ENCODE measurements around the gene PXYLP1. TPM values are rescaled to one million over a fixed set of nuclear protein-coding genes. Genes with fewer than 3 reads are reported as not detected.
A peak's percentile ranks its signal among the peaks of the same experiment; 100 is the strongest.

Gene PXYLP1
- polyA plus RNA-seq, 1 experiment = 11.2 TPM

DNA sequence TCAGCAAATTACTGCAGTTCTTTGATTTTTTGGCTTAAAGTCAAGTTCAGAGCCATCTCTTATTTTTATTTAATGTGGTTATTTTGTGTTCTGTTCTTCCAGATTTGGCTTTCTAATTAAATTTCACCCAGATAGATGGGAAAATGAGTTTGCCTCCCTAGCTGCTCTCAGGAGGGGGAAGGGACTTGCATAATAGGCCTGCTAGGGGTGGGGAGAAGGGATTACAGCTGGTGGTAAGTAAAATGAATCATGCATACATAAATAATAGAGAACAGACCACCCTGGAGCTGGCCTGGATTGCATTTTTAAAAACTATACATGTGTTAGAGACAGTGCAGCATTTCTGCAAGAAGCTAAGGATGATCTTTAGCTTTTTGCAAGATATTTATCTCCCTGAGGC, 3.9 kb upstream of the PXYLP1 start:
- ChIA-PET POLR2A (no interaction called here), CTCF (interaction anchor here (1.8 to 8.1 kb wide), 2 partner anchors 34 to 76 kb away, joined by 4 to 117 read pairs; no protein-coding TSS in a partner anchor)
- no peak for DNase-seq (ENCODE audit: low read depth)
- Histone ChIP-seq H3K4me3 (ENCODE audit: low read depth, low read length) (no peak overlapping the region), H3K36me3 (ENCODE audit: control insufficient read depth, insufficient read depth, low read length) (no peaks in the 10 kb centered on the region), H3K27me3 (ENCODE audit: control insufficient read depth, insufficient read depth, low read length) (0 out of 2 replicates have a peak, but pooled peaks cover 2% of the 10 kb centered on the region)
- TF ChIP-seq, protein P1, sequence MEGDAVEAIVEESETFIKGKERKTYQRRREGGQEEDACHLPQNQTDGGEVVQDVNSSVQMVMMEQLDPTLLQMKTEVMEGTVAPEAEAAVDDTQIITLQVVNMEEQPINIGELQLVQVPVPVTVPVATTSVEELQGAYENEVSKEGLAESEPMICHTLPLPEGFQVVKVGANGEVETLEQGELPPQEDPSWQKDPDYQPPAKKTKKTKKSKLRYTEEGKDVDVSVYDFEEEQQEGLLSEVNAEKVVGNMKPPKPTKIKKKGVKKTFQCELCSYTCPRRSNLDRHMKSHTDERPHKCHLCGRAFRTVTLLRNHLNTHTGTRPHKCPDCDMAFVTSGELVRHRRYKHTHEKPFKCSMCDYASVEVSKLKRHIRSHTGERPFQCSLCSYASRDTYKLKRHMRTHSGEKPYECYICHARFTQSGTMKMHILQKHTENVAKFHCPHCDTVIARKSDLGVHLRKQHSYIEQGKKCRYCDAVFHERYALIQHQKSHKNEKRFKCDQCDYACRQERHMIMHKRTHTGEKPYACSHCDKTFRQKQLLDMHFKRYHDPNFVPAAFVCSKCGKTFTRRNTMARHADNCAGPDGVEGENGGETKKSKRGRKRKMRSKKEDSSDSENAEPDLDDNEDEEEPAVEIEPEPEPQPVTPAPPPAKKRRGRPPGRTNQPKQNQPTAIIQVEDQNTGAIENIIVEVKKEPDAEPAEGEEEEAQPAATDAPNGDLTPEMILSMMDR (IDR thresholded peaks at IDR 0.05; ENCODE audit: insufficient read depth, low read depth, low read length) = no peak

DNA sequence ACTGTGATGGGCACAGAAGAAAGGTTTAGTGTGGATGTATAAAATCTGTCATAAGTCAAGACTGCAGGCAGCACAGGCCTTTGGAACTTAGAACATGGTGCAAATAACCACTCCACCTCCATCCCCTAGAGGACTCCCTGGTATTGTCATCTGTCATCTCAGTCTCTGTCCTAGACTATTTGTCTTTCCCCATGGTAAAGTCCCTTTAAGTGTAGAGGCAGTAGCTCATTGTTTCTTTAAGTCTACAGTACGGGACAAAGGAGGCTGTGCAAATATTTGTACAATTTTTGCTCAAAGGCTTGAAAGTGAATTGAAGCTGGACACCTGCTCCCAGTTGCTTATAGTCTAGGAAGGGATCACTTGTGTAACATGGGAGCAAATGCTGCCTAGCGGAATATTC, 3.2 kb upstream of the PXYLP1 start:
- CTCF ChIA-PET = interaction anchor here (1.8 to 8.1 kb wide), 2 partner anchors 33 to 76 kb away, joined by 4 to 117 read pairs; no protein-coding TSS in a partner anchor
- H3K27me3 ChIP-seq (ENCODE audit: control insufficient read depth, insufficient read depth, low read length) = 0 out of 2 replicates have a peak, but pooled peaks cover 2% of the 10 kb centered on the region
- no peak overlapping the region for H3K4me3 ChIP-seq (ENCODE audit: low read depth, low read length)
- H3K36me3 ChIP-seq (ENCODE audit: control insufficient read depth, insufficient read depth, low read length) = no peaks in the 10 kb centered on the region
- TF ChIP-seq, protein P1 (IDR thresholded peaks at IDR 0.05; ENCODE audit: insufficient read depth, low read depth, low read length) = no peak
- POLR2A ChIA-PET = no interaction called here
- DNase-seq (ENCODE audit: low read depth) = no peak

DNA sequence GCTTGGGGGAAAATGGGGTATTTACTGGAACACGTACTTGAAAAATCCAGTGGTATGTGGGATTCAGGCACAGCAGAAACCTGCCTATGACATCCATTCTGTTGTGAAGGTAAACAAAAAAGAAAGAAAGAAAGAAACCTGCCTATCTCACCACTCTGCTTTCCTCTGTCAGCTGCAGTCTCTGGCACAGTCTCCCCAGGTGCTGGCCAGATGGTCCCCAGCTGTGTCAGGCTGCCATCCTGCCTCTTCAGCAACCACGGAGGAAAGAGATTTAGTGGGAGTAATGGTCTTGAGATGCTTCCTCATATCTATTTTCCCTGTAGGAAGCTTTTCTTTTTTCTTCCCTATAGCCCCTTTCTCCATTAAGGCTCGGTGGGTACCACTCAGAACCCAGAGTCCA, 2.5 kb upstream of the PXYLP1 start:
- H3K27me3 ChIP-seq (ENCODE audit: control insufficient read depth, insufficient read depth, low read length) = 0 out of 2 replicates have a peak, but pooled peaks cover 2% of the 10 kb centered on the region
- ChIA-PET CTCF (interaction anchor here (1.8 to 8.1 kb wide), 2 partner anchors 32 to 75 kb away, joined by 4 to 117 read pairs; no protein-coding TSS in a partner anchor), POLR2A (no interaction called here)
- no peak for DNase-seq (ENCODE audit: low read depth)
- no peaks in the 10 kb centered on the region for H3K36me3 ChIP-seq (ENCODE audit: control insufficient read depth, insufficient read depth, low read length)
- TF ChIP-seq, protein P1 (IDR thresholded peaks at IDR 0.05; ENCODE audit: insufficient read depth, low read depth, low read length) = no peak
- no peak overlapping the region for H3K4me3 ChIP-seq (ENCODE audit: low read depth, low read length)

DNA sequence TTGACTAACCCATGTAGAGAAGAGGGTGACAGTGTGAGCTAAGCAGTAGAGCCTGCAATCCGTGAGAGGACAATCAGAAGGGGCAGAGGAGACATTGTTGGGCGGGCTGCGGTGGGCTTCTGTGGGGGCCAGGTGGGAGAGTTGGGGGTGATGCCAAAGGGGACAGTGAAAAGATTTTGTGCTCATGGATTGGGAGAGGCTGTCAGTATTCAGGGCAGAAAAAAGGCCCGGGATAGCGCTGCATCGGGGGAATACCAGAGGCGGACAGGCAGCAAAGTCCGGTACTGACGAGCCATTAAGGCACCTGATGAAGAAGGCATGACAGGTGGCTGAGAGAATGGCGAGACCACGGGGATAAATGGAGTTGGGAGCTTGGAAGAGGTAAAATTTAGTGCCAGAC, 1.3 kb upstream of the PXYLP1 start:
- TF ChIP-seq, protein P1 (IDR thresholded peaks at IDR 0.05; ENCODE audit: insufficient read depth, low read depth, low read length) = no peak
- H3K27me3 ChIP-seq (ENCODE audit: control insufficient read depth, insufficient read depth, low read length) = 0 out of 2 replicates have a peak, but pooled peaks cover 2% of the 10 kb centered on the region
- ChIA-PET CTCF (interaction anchor here (2.4 to 8.1 kb wide), 2 partner anchors 12 to 74 kb away, joined by 17 to 117 read pairs; no protein-coding TSS in a partner anchor), POLR2A (interaction anchor here (0.6 kb wide), 1 partner anchor 1493 kb away, joined by 3 read pairs; no protein-coding TSS in a partner anchor)
- H3K4me3 ChIP-seq (ENCODE audit: low read depth, low read length) = no peak overlapping the region
- DNase-seq (ENCODE audit: low read depth) = no peak
- H3K36me3 ChIP-seq (ENCODE audit: control insufficient read depth, insufficient read depth, low read length) = no peaks in the 10 kb centered on the region

DNA sequence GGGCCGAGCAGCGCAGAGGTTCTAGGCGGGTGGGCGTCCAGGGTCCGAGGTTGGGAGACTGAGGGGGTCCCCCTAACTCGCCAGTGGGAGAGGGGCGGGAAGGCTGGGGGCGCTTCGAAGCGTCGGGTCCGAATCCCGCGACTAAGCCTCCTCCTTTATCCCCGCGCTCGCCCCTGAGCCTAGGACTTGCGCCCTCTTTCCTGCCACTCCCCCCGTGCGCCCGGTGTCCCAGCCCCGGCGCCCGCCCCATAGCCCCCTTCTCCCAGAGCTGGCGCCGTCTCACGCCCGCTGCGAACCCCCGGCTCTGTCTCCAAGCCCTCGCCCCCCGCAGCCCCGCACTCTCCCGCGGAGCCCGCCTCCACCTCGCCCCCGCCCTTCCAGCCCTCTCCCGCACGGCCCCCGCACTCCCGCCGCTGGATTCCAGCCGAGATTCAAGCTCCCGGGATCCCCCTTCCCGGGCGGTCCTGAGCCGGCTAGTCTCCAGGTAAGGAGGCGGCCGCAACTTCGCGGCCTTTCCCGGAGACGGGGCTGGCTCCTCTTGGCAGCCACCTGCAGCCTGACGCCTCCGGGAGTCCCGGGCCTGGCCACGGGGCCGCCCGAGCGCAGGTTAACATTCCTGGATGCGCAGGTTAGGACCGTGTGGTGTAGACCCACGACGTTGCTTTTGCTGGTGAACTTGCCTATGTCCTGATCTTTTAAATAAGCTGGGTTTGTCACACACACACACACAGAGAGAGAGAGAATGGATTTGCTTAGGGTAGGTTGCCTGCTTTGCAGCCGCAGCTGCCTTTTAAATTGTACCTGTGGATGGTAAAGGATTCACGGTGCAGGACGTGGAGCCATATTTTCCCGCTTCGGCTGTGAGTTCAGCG, 563 bp downstream of the PXYLP1 start:
- DNase-seq (ENCODE audit: low read depth) = no peak
- TF ChIP-seq, protein P1 (IDR thresholded peaks at IDR 0.05; ENCODE audit: insufficient read depth, low read depth, low read length) = no peak
- CTCF ChIA-PET = interaction anchor here (0.6 to 8.1 kb wide), 32 partner anchors 8 to 334 kb away, joined by 3 to 117 read pairs (median 4); no protein-coding TSS in a partner anchor

More for the DNA sequence above, 563 bp downstream of the PXYLP1 start:
- no peaks in the 10 kb centered on the region for H3K36me3 ChIP-seq (ENCODE audit: control insufficient read depth, insufficient read depth, low read length)
- POLR2A ChIA-PET = interaction anchor here (0.6 kb wide), 2 partner anchors 70 to 221 kb away, joined by 3 to 4 read pairs; no protein-coding TSS in a partner anchor
- 0 out of 2 replicates have a peak, but pooled peaks cover 2% of the 10 kb centered on the region for H3K27me3 ChIP-seq (ENCODE audit: control insufficient read depth, insufficient read depth, low read length)
- peak overlapping the region; percentile 70 for H3K4me3 ChIP-seq (ENCODE audit: low read depth, low read length)
